ENCODE results near the gene TMEM108.

GRCh38 chr3:133248389-133248788 lies 210.2 kb downstream of the TMEM108 start:
- TF ChIP-seq YY1 (IDR thresholded peaks at IDR 0.05; ENCODE audit: insufficient read depth, insufficient read length) = no peak
- no peak for TF ChIP-seq ZNF274 (IDR thresholded peaks at IDR 0.05; ENCODE audit: low read depth, low read length)

All from NT2/D1 (cell line).